HepG2 (cell line): ENCODE measurements around the gene MYOM1. TPM values are rescaled to one million over a fixed set of nuclear protein-coding genes. Genes with fewer than 3 reads are reported as not detected.

Source experiments
- ATAC-seq: fragments of 200-7000 bp; cut with Tn5 transposase; 3 replicates; pipeline ENCODE4 v1.9.1; 2020; ENCODE audit warnings: mild to moderate bottlenecking, moderate library complexity
- BruUV-seq: library from RNA; stranded (reverse); fragments of 400-500 nt; replicated peaks from 2 replicates; lab custom pipeline; 2021; lab: Mats Ljungman, UMichigan
- CTCF ChIA-PET: fragments of 300-600 bp; formaldehyde crosslinking; extraction: SDS; loops from one replicate; lab custom pipeline; 2021; ENCODE audit warnings: low total read pairs, inconsistent platforms, low intra/inter-chr PET ratio; lab: Yijun Ruan, JAX
- POLR2A ChIA-PET: fragments of 350-600 bp; sonication (Branson Sonifier 250); formaldehyde crosslinking; loops from one replicate; lab custom pipeline; 2020; ENCODE audit warnings: antibody characterized with exemption, inconsistent platforms; lab: Yijun Ruan, JAX
- DNase-seq: peaks from one replicate; pipeline ENCODE4 v3.0.0-alpha.2; 2015; ENCODE audit warnings: low spot score
- FAIRE-seq: peaks from 3 replicates; lab custom pipeline; 2011; peaks lifted over from hg19 to GRCh38; lab: Jason Lieb, UNC
- H2AFZ ChIP-seq: one replicate; pipeline ENCODE4 v1.6.1; 2011; ENCODE audit warnings: low read length, inconsistent platforms
- H3K27ac ChIP-seq: fragments of 300-600 bp; 3 replicates; pipeline ENCODE4 v1.8.0; 2011; ENCODE audit warnings: mixed run types, mild to moderate bottlenecking, mixed read lengths, low read length, inconsistent platforms; ENCODE audit not compliant: insufficient read depth; ENCODE audit errors: extremely low read length
- H3K27me3 ChIP-seq, 2 experiments: fragments of 200-600 bp in 1 of 2; 2 replicates in 1 of 2; 3 replicates in 1 of 2; pipeline versions ENCODE4 v1.6.0 to v1.8.0; 2011; ENCODE audit warnings: low read length in 2 of 2, mild to moderate bottlenecking in 2 of 2, moderate library complexity in 2 of 2, inconsistent platforms in 1 of 2; ENCODE audit not compliant: insufficient read depth in 2 of 2, control insufficient read depth in 1 of 2
- H3K36me3 ChIP-seq, 2 experiments: fragments of 200-600 bp in 1 of 2; replicated peaks in 1 of 2; 2 replicates in 1 of 2; 3 replicates in 1 of 2; pipeline versions ENCODE4 v1.5.1 to v1.8.0; 2011; ENCODE audit warnings: low read length in 2 of 2, inconsistent platforms in 1 of 2; ENCODE audit not compliant: insufficient read depth in 2 of 2, control insufficient read depth in 1 of 2
- H3K4me1 ChIP-seq: 2 replicates; pipeline ENCODE4 v1.5.1; 2012; ENCODE audit warnings: low read length, inconsistent platforms; ENCODE audit not compliant: insufficient read depth
- H3K4me2 ChIP-seq: 2 replicates; pipeline ENCODE4 v1.6.0; 2011; ENCODE audit warnings: low read depth, low read length, inconsistent platforms
- H3K4me3 ChIP-seq, 3 experiments: fragments of 200-600 bp in 1 of 3; sonication (generic), shearing (Covaris generic) in 1 of 3; replicated peaks in 1 of 3; 2 replicates each; pipeline ENCODE4 v1.5.1; 2011 to 2016; ENCODE audit warnings: low read length in 3 of 3, inconsistent platforms in 2 of 3, low read depth in 2 of 3, mild to moderate bottlenecking in 2 of 3, control low read depth in 1 of 3, mixed read lengths in 1 of 3; ENCODE audit not compliant: insufficient read depth in 1 of 3
- H3K79me2 ChIP-seq: one replicate; pipeline ENCODE4 v1.6.1; 2011; ENCODE audit warnings: low read length, inconsistent platforms; ENCODE audit not compliant: insufficient read depth
- H3K9ac ChIP-seq: 2 replicates; pipeline ENCODE4 v1.6.0; 2011; ENCODE audit warnings: mild to moderate bottlenecking, low read depth, low read length, inconsistent platforms; ENCODE audit not compliant: insufficient read depth
- H3K9me3 ChIP-seq: 2 replicates; pipeline ENCODE4 v1.5.1; 2012; ENCODE audit warnings: mild to moderate bottlenecking, low read length
- H4K20me1 ChIP-seq: 2 replicates; pipeline ENCODE4 v1.6.0; 2011; ENCODE audit warnings: inconsistent platforms, mild to moderate bottlenecking, low read length, moderate library complexity; ENCODE audit not compliant: insufficient read depth
- CENPX ChIP-seq: sonication (generic); formaldehyde crosslinking; IDR thresholded peaks from 2 replicates; pipeline ENCODE4 v1.9.0; 2021; ENCODE audit warnings: mild to moderate bottlenecking, missing genetic modification reagents, moderate library complexity
- HNF4G ChIP-seq, 2 experiments: sonication (generic) in 1 of 2; formaldehyde crosslinking in 1 of 2; IDR thresholded peaks; 2 replicates each; pipeline versions ENCODE4 v1.4.0 to v1.6.1; 2011 to 2020; ENCODE audit warnings: borderline replicate concordance in 2 of 2, low read depth in 2 of 2, mild to moderate bottlenecking in 2 of 2, low read length in 1 of 2, missing genetic modification reagents in 1 of 2, moderate library complexity in 1 of 2
- HOXA7 ChIP-seq: sonication (generic); formaldehyde crosslinking; IDR thresholded peaks from 2 replicates; pipeline ENCODE4 v1.8.1; 2022; ENCODE audit warnings: mild to moderate bottlenecking, missing genetic modification reagents, moderate library complexity
- MIER3 ChIP-seq: IDR thresholded peaks from 2 replicates; pipeline ENCODE4 v1.6.1; 2016; ENCODE audit warnings: missing compliant biosample characterization, borderline replicate concordance
- MTF1 ChIP-seq: sonication (generic); formaldehyde crosslinking; IDR thresholded peaks from 2 replicates; pipeline ENCODE4 v1.5.0; 2020; ENCODE audit warnings: missing genetic modification reagents
- PHB2 ChIP-seq: fragments of 450-650 bp; IDR thresholded peaks from 2 replicates; pipeline ENCODE4 v1.6.1; 2018; ENCODE audit not compliant: partially characterized antibody
- RBM22 ChIP-seq: fragments of 200-400 bp; formaldehyde crosslinking; optimal IDR thresholded peaks from 2 replicates; pipeline ENCODE3; 2017; ENCODE audit warnings: mild to moderate bottlenecking, low read length, moderate library complexity
- RBM39 ChIP-seq: fragments of 200-400 bp; formaldehyde crosslinking; IDR thresholded peaks from one replicate; pipeline ENCODE4 v1.6.1; 2018; ENCODE audit warnings: antibody characterized with exemption, mild to moderate bottlenecking, low read depth, low read length; ENCODE audit not compliant: poor library complexity, severe bottlenecking
- RNF2 ChIP-seq: fragments of 450-650 bp; conservative IDR thresholded peaks from 2 replicates; pipeline ENCODE4 v1.6.1; 2016; ENCODE audit warnings: low read depth
- SIX1 ChIP-seq: sonication (generic); formaldehyde crosslinking; IDR thresholded peaks from 2 replicates; pipeline ENCODE4 v1.4.0; 2020; ENCODE audit warnings: missing genetic modification reagents, borderline replicate concordance
- SNAI1 ChIP-seq: sonication (generic); formaldehyde crosslinking; IDR thresholded peaks from 2 replicates; pipeline ENCODE4 v1.5.0; 2020; ENCODE audit warnings: mild to moderate bottlenecking, missing genetic modification reagents, borderline replicate concordance
- ZBTB3 ChIP-seq: sonication (generic); formaldehyde crosslinking; IDR thresholded peaks from 2 replicates; pipeline ENCODE4 v1.4.0; 2020; ENCODE audit warnings: low read depth, mild to moderate bottlenecking, moderate library complexity, missing genetic modification reagents, borderline replicate concordance
- ZNF10 ChIP-seq: sonication (generic); formaldehyde crosslinking; IDR thresholded peaks from 2 replicates; pipeline ENCODE4 v1.4.0; 2020; ENCODE audit warnings: mild to moderate bottlenecking, low read depth, missing genetic modification reagents, borderline replicate concordance
- ZNF260 ChIP-seq: sonication (generic); formaldehyde crosslinking; IDR thresholded peaks from 2 replicates; pipeline ENCODE4 v1.4.0; 2020; ENCODE audit warnings: missing genetic modification reagents, low read depth, mild to moderate bottlenecking, borderline replicate concordance
- ZNF598 ChIP-seq: sonication (generic); formaldehyde crosslinking; IDR thresholded peaks from 2 replicates; pipeline ENCODE4 v1.5.1; 2020; ENCODE audit warnings: mild to moderate bottlenecking, missing genetic modification reagents, borderline replicate concordance
- ZSCAN31 ChIP-seq: sonication (generic); formaldehyde crosslinking; IDR thresholded peaks from 2 replicates; pipeline ENCODE4 v1.5.0; 2020; ENCODE audit warnings: low read depth, mild to moderate bottlenecking, missing genetic modification reagents
- WGBS: methylation state at CpG from one replicate; pipeline ENCODE4 v1.1.6; 2017; ENCODE audit warnings: low lambda C conversion rate; 5-methylcytosine and 5-hydroxymethylcytosine counted together
- in situ Hi-C: cut with HindIII; loops from 2 replicates; pipeline ENCODE4 v1.10.0; 2017; ENCODE audit warnings: low pct_unique_long_range_greater_than_20kb; ENCODE audit not compliant: extremely low pct_ligation_motif_present
- intact Hi-C: fragments of 100-400 bp; cut with micrococcal nuclease; formaldehyde crosslinking; loops from one replicate; pipeline ENCODE4 v1.10.0; 2022; ENCODE audit not compliant: unreplicated experiment
- polyA plus RNA-seq, 8 experiments: library from polyadenylated mRNA; depleted of rRNA in 3 of 8; stranded (reverse) in 7 of 8; unstranded in 1 of 8; fragments of >200 nt; fragmentation: Illumina TruSeq in 4 of 8; extraction: Trizol in 4 of 8; gene quantifications; 2 replicates each; pipeline versions ENCODE4 v1.2.1 to v1.2.3, GENCODE V29; 2011 to 2016; ENCODE audit warnings: low read depth in 4 of 8, missing spikeins in 1 of 8, mixed read lengths in 1 of 8; ENCODE audit not compliant: insufficient read depth in 1 of 8
- total RNA-seq, 5 experiments: library from RNA; depleted of rRNA; stranded (reverse); fragments of >200 nt; fragmentation: Illumina TruSeq; extraction: Trizol; gene quantifications; 2 replicates each; pipeline ENCODE4 v1.2.3, GENCODE V29; 2016; ENCODE audit warnings: low read depth in 1 of 5
- TF ChIP-seq, protein P1 (sequence below): sonication (generic); formaldehyde crosslinking; IDR thresholded peaks from 2 replicates; pipeline ENCODE4 v1.5.1; 2020; ENCODE audit warnings: missing genetic modification reagents, mild to moderate bottlenecking, borderline replicate concordance
- TF ChIP-seq, protein P2 (sequence below): IDR thresholded peaks from 2 replicates; pipeline ENCODE4 v1.6.1; 2016; ENCODE audit warnings: low read depth, borderline replicate concordance
- TF ChIP-seq, protein P3 (sequence below): sonication (generic); formaldehyde crosslinking; IDR thresholded peaks from 2 replicates; pipeline ENCODE4 v1.8.1; 2023; ENCODE audit warnings: mild to moderate bottlenecking, missing genetic modification reagents

MYOM1 gene
- total and polyA plus RNA-seq, 2 of the 13 experiments (the other 11 are each of a cell fraction or from before 2014, with no cell fraction given), result 0.46 to 0.98 TPM

DNA sequence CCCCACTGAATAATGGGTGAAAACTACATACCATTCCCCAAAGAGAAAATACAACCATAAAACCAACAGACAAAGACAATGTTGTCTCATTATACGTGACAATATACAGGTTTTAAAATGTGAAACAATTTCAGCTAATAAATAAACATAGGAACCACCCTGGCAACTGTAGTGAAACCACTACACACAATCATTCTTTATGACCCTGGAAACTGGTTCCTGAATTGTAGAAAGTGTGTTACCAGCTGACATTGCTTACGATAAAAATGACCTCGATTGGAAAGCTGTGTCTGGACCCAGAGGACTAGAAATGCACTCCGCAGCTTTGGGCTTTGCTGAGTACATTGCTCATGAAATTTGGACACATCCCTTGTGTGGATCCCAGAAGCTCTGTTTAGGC is 132.9 kb downstream of the MYOM1 start:
- H3K27me3 ChIP-seq, result no peaks in the 10 kb centered on the region
- H3K9me3 ChIP-seq, result no peaks in the 10 kb centered on the region
- no peaks in the 10 kb centered on the region for H3K36me3 ChIP-seq
- intact Hi-C loops, result no loop called here
- no peaks in the 10 kb centered on the region for H4K20me1 ChIP-seq
- 73% methylated on average over 4 of the region's 4 CpGs for WGBS
- H3K27ac ChIP-seq, result no peak overlapping the region
- no peak overlapping the region for H3K9ac ChIP-seq
- H3K4me2 ChIP-seq, result peak overlapping the region; percentile 1; the same call in 1 of the 2 replicates
- H3K4me1 ChIP-seq, result peaks cover 28% of the 10 kb centered on the region
- TF ChIP-seq HOXA7 (CRISPR knock-in tag), result no peak
- no peak for TF ChIP-seq SIX1 (CRISPR knock-in tag)
- TF ChIP-seq RBM39, result no peak
- no peak for TF ChIP-seq SNAI1 (CRISPR knock-in tag)
- TF ChIP-seq ZNF260, result no peak
- TF ChIP-seq RNF2, result no peak
- TF ChIP-seq, protein P1, sequence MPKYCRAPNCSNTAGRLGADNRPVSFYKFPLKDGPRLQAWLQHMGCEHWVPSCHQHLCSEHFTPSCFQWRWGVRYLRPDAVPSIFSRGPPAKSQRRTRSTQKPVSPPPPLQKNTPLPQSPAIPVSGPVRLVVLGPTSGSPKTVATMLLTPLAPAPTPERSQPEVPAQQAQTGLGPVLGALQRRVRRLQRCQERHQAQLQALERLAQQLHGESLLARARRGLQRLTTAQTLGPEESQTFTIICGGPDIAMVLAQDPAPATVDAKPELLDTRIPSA, result no peak
- TF ChIP-seq PHB2, result no peak
- no peak for TF ChIP-seq MTF1 (CRISPR knock-in tag)
- TF ChIP-seq, protein P2, sequence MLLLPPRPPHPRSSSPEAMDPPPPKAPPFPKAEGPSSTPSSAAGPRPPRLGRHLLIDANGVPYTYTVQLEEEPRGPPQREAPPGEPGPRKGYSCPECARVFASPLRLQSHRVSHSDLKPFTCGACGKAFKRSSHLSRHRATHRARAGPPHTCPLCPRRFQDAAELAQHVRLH (CRISPR knock-in tag), result no peak
- TF ChIP-seq ZNF10, result no peak
- TF ChIP-seq MIER3 (CRISPR knock-in tag), result no peak
- no peak for TF ChIP-seq ZBTB3 (CRISPR knock-in tag)
- TF ChIP-seq, protein P3, sequence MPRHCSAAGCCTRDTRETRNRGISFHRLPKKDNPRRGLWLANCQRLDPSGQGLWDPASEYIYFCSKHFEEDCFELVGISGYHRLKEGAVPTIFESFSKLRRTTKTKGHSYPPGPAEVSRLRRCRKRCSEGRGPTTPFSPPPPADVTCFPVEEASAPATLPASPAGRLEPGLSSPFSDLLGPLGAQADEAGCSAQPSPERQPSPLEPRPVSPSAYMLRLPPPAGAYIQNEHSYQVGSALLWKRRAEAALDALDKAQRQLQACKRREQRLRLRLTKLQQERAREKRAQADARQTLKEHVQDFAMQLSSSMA (CRISPR knock-in tag), result no peak
- no peak for TF ChIP-seq ZNF598 (CRISPR knock-in tag)
- TF ChIP-seq RBM22, result no peak
- TF ChIP-seq HNF4G (IDR thresholded peaks at IDR 0.05; ENCODE audit: borderline replicate concordance, low read depth, low read length), result no peak
- TF ChIP-seq HNF4G (CRISPR knock-in tag; IDR thresholded peaks at IDR 0.05; ENCODE audit: borderline replicate concordance, low read depth), result no peak
- TF ChIP-seq CENPX, result no peak
- TF ChIP-seq ZSCAN31 (CRISPR knock-in tag), result no peak
- TF ChIP-seq, all 625 proteins: peak for 0
- DNase-seq (no peak), ATAC-seq (no peak), FAIRE-seq (no peak)
- Histone ChIP-seq H3K79me2 (no peaks in the 10 kb centered on the region), H3K4me3 (no peak overlapping the region), H2AFZ (no peak overlapping the region)
- ChIA-PET CTCF (no interaction called here), POLR2A (interaction anchor here (0.8 to 0.9 kb wide), 3 partner anchors 14 to 148 kb away, joined by 3 to 4 read pairs (median 3); no protein-coding TSS in a partner anchor)
- in situ Hi-C loops, result no loop called here
- no TSS peak for BruUV-seq
